Measurements from ENCODE around the gene OLFM1.
"Not testable (repeated sequence)": the region's sequence is repeated elsewhere in the genome, so short reads cannot be mapped to it uniquely, and the experiment has no call there.

OLFM1 gene

DNA sequence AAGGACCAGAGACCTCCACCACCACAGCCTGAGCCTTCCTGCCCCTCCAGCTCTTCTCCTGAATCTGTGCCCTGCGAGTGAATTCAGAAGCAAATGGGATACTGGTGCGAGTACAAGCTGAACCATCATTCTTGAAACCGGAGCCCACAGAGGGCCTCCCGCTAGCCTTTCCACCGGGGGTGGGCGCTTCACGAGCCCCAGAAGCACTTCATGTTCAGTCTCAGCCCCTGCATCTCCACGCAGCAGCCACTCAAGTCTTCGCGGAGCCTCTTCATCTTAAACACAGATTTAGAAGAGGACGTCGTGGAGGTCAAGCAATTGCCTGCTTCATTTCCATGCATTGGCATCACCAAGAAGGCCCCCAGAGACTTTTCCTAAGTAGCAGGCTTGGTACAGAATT, 26.0 kb upstream of the OLFM1 start:
- no peak for DNase-seq

DNA sequence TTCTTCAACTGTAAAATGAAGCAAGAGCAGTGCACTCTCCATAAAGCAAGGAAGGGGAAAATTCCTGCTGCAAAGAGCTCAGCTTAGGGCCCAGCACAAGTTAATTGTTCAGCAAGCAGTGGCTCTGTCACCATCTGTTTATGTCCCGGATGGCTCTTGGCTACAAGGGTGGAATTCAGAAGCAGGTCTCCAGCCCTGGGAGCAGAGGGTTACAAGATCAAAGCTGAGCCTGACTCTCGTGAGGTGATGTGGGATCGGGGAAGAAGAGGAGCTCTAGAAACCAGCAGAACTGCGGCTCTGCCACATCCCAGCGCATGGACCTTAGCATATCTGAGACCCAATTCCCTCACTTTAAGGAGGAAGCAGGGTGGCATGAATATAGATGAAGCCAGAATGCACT, 25.2 kb upstream of the OLFM1 start:
- no peak for DNase-seq

DNA sequence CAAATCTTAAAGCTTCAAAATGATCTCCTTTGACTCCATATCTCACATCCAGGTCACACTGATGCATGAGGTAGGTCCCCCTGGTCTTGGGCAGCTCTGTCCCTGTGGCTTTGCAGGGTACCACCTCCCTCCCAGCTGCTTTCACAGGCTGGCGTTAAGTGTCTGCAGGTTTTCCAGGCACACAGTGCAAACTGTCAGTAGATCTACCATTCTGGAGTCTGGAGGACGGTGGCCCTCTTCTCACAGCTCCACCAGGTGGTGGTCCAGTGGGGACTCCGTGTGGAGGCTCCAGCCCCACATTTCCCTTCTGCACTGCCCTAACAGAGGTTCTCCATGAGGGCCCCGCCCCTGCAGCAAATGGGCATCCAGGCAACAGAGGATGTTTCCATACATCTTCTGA, 24.0 kb upstream of the OLFM1 start:
- DNase-seq, result not testable (repeated sequence)

DNA sequence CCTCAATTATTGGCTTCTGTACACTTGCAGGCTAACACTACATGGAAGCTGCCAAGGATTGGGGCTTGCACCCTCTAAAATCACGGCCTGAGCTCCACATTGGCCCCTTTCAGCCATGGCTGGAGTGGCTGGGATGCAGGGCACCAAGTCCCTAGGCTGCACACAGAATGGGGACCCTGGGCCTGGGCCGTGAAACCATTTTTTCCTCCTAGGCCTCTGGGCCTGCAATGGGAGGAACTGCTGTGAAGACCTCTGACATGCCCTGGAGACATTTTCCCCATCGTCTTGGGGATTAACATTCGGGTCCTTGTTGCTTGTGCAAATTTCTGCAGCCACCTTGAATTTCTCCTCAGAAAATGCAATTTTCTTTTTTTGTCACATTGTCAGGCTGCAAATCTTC, 23.6 kb upstream of the OLFM1 start:
- not testable (repeated sequence) for DNase-seq

DNA sequence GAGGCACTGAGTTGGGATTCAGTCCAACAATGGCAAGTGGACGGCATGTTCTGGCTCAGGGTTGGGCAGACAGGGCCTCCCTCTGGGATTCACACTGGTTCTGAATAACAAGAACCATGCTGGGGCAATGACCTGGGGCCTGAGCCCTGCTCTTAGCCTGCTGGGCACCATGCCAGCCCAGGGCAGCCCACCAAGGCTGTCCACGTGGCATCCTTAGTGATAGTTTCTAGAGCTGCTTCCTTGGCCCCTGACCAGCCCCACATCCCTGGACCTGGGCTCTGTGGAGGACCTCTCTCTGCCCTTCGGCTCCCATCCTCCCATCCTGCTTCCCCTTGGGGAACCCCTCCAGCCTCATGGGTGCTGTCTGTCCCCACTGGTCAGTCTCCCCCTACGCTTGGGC, 22.3 kb upstream of the OLFM1 start:
- no peak for DNase-seq

DNA sequence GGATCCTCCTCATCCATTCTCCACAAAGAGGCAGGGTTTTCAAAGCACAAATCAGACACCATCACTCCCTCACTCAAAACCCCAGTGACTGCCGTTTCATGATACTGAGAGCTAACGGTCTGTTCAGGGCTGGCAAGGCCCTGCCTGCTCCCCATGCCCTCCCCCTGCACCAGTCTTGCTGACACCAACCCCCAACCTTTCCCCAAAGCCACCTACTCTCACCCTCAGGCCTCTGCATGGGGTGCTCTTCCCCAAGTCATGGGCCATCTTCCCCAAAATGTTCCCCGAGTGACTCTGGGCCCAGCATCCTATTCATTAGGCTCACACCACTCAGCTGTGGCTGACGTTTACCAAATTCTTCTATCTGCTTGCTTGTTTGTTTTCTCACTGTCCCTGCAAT, 21.7 kb upstream of the OLFM1 start:
- no peak for DNase-seq

DNA sequence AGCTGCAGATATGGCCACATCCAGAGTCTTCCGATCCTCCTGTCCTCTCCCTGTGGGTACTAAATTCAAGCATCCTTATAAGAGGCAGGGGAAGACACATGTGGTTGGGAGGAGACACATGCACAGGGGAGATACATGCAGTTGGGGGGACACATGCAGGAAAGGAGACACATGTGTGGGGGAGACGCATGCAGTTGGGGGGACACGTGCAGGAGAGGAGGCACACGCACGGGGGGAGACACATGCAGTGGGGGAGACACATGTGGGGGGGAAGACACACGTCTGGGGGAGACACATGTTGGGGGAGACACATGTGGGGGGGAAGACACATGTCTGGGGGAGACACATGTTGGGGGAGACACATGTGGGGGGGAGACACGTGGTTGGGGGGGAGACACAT, 21.2 kb upstream of the OLFM1 start:
- DNase-seq, result no peak

DNA sequence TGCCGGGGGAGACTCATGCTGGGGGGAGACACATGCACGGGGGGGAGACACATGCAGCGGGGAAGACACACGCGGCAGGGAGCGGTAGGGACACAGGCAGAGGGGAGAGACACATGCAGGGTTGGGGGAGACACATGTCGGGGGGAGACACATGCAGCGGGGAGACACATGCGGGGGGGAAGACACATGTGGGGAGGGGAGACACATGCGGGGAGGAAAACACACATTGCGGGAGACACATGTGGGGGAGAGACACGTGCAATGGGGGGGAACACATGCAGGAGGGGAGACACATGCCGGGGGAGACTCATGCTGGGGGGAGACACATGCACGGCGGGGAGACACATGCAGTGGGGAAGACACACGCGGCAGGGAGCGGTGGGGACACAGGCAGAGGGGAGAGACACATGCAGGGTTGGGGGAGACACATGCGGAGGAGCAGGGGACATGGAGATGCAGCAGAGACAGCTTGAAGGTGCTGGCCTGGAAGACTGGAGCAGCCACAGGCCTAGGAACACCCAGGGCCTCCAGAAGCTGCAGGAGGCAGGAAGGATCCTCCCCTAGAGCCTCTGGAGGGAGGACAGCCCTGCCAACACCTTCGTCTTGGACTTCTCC, 20.3 kb upstream of the OLFM1 start:
- DNase-seq, result no peak

DNA sequence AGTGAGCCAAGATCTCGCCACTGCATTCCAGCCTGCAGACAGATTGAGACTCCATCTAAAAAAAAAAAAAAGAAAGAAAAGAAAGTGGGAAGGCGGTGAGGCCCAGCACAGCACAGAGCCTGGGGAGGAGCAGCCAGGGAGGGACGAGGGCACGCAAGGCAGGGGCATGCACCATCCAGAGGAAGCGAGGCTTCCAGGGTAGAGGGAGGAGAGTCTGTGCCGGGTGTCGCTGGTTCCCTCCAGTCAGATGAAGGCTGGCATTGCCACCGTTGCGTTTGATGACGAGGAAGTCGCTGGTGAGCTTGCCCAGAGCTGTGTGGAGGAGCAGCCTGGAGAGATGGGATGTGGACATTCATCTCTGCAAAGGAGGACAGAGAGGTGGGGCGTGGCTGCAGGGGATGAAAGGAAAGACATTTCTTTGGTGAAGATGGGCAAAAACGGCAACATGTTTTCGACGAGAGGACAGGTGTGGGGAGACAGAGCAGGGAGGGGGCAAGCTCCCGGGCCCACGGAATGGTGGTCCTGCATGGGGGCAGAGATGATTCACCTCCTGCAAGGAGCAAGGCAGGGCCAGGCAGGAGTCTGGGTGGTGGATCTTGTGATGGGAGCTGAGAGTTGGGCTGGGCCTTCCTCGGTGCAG, 18.6 kb upstream of the OLFM1 start:
- DNase-seq, result no peak

DNA sequence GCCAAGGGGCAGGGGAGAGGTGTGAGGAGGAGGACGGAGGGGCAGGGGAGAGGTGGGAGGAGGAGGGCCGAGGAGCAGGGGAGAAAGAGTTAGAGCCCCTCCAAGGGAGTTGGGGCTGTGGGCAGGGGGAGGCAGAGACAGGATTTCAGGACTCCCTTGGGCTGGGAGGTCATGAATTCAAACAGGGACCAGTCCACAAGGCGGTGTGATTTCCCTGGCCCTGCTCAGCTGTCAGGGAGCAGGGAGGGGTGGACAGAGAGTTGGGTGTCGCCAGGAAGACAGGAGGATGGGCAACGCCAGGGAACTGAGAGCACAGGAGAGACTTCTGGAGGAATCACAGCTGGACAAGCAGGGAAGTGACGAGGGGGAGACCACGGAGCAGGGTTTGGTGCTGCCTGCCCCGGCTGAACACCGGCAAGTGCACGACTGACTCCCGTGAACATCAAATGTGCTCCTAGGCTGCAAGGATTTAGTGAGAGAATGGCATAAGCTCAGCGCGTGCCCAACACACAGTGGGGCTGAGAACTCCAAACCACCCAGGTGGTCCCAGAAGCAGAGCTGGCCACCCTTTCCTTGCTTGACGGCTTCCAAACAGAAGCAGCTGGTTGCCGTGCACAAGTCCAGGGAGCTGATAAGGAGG, 17.8 kb upstream of the OLFM1 start:
- no peak for DNase-seq

DNA sequence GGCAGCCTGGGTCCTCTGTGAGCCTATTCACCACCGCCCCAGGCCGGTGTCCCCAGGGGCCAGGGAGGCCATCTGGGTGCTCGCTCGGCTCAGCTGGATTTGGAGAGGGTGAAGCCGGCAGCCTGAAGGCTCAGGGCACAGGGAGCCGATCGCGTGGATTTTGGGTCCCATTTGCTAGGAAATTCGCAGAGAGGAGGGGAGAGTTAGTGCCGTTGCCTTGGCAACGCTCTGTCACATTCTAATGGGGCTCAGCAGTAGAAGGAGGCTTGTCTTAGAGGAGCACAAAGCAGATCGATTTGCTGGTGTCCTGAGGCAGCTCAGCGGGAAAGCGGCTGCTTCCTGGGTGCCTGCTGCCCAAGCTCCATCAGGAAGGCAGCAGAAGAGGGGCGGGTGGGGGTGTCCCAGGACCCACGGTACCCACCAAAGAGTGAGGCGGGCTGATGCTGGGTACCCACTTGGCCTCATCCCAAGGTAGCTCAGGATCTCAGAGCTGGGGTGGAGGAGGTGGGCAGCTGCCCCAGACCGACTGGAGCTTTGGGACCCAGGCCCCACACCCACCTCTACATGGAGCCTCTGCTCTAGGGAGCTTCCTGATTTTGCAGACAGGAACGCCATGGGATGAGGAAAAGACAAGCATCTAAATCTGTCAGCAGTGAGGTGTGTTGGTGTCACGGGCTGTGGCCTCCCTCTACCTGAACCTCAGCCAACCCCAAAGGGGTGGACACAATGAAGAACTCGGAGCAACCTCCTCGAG, 17.1 kb upstream of the OLFM1 start:
- DNase-seq, result peak; percentile 79

DNA sequence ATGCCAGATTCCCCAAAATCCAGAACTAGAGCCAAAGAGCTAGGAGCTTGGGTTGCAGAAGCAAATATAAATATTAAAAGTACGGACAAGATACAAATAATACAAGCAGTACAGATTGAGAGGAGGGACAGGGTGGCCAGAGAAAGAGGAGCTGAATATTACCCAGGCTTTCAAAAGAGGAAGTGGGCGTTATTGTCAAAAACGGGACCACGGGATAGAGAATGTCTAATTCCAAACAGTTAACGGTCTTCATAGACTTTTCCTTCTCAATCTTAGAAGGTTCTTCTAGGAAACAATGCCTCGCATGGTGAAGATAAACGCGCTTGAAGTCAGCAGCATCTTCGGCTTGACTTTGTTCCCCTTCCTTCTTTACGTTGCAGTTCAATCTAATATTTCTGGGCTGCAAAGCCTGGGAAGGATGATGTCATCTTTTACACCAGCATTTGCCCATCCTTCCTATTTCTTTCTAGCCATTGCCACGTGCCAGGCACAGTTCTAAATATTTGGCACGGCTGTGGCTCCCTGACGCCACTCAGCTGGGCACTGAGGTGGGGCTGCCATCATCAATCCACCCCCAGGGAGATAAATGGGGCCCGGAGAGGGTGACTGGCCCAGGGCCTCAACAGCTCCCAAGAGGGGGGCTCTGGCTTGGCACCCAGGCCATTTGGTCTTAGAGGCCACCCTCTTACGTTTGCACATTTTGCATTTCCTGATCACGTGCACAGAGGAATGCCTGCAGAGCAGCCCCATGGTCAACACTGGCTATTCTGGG, 16.3 kb upstream of the OLFM1 start:
- DNase-seq, result no peak

DNA sequence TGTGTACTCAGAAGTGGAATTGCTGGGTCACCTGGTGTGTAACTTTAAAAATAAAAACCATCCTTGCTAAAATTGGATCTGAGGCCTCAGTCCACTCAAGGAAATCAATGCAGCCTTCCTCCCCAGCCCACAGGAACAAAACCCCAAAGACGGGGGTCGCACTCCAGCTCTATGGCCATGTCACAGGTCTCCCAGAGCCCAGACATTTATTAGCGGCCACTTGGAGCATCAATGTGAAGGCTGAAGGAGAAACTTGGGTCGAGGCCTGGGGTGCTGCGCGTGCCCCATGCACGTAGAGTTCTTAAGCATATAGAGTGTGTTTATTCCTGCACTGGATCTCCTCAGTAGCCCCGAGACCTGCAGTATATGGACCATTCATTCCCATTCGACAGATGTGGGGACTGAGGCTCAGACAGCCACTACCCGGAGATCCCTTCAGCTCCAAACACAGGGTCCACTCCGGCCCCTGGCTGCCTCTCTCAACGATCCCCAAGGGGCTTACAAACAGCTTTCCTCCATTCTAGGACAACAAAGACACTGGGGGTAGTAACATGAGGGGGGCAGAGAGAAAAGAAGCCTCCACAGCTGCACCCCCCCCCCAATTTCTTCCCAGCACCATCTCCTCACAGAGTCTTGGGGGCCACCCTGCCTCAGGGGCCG, 14.3 kb upstream of the OLFM1 start:
- DNase-seq, result no peak

DNA sequence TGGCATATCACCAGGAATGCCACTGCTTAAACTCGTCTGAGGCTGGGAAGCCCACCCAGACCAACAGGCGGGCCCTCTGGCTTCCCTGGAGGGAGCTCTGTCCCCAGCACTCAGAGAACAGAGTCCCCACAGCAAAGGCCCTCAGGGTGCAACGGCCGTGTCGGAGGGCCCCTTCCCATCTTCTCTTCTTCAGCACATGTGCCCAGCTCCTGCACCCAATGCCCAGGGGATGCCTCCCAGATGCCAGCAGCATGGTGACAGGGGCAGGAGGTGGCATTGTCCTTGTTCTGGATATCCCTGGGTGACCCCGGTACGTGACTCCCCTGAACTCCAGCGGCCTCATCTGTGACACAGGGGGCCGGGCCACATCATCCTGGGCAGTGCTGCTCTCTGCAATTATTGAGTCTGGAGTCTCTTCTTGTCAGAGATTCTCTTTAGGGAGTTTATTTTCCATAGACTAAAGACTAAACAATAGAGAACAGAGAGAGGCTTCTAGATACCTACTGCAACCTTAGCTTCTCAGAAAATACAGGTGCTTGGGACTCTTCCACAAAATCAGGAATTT, 13.6 kb upstream of the OLFM1 start:
- DNase-seq, result no peak

DNA sequence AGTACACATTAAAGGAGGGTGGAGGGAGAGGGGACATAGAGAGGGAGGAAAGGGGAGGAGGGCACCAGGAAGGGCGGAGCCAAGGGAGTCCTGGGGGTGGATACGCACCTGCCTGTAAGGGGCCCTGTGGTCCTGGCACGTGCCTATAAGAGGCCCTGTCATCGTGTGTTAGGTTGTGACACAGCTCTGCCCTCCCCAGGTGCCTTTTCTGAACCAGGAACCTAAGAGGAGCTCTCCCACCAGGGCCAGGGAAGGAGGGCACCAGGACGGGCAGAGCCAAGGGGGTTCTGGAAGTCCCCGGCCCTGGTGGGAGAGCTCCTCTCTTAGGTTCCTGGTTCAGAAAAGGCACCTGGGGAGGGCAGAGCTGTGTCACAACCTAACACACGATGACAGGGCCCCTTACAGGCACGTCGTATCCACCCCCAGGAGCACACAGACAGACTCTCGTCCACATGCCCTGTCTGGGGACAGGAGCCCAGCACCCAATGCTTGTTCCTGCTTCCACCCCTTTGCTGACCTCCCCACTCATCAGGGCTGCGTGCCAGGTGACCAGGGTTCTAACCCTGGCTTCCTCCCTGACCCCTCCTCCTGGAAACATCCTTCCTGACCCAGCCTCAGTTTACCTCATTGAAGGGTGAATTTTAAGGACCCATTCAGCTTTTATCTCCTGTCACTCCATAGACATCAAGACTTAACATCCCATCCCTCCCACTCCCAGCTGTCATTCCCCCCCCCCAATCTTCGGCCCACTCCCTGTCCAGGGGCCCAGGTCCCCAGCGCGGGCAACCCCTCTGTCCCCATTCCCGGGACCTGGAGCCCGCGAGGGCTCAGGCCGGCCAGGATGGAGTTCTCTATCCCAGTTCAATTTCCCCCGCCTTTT, 12.9 kb upstream of the OLFM1 start:
- no peak for DNase-seq

DNA sequence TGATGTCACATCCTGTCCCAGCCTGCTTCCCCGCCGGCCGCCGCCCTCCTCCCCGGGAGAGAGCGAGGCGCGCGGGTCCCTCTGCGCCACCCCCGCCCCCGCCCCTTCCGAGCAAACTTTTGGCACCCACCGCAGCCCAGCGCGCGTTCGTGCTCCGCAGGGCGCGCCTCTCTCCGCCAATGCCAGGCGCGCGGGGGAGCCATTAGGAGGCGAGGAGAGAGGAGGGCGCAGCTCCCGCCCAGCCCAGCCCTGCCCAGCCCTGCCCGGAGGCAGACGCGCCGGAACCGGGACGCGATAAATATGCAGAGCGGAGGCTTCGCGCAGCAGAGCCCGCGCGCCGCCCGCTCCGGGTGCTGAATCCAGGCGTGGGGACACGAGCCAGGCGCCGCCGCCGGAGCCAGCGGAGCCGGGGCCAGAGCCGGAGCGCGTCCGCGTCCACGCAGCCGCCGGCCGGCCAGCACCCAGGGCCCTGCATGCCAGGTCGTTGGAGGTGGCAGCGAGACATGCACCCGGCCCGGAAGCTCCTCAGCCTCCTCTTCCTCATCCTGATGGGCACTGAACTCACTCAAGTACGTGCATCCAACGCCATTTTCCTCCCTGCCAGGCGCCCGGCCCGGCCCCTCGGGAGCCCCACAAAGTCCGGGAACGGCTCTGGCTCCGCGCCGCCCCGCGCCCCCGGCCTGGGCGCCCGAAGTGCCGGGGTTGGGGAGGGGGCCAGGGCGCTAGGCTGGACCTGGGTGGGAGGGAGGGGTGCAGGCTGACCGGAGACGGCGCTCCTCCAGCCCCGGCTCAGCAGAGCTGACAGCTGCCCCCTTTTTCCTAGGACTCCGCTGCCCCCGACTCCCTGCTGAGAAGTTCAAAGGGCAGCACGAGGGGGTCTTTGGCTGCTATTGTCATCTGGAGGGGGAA, 12.0 kb upstream of the OLFM1 start:
- DNase-seq, result peak; percentile 91

DNA sequence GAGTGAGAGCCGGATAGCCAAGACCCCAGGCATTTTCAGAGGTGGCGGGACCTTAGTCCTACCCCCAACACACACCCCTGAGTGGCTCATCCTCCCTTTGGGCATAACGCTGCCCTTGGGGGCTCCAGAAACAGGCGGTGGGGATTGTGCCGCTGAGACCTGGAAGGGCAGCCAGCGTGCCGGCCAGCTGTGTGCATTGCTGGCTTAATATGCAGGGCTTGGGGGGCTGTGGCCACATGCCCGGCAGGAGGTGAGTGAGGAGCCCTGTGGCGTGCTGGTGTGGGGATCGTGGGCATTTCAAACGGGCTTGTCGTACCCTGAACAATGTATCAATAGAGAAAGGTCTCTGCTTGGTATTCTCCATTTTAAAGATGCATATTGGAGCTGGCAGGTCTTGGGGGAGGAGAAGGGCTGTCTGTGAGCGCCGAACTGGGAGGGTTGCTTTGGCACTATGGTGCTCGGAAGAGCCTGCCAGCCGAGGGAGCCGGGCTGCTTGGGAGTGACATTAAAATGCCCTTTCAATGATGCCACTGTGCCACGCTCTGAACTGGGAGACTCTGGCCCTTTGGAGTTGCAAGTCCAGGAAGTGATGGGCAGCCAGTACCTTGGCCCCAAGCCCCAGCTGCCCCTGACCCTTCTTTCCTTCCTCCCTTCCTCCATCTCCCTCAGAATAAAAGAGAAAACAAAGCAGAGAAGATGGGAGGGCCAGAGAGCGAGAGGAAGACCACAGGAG, 11.2 kb upstream of the OLFM1 start:
- peak; percentile 26 for DNase-seq

DNA sequence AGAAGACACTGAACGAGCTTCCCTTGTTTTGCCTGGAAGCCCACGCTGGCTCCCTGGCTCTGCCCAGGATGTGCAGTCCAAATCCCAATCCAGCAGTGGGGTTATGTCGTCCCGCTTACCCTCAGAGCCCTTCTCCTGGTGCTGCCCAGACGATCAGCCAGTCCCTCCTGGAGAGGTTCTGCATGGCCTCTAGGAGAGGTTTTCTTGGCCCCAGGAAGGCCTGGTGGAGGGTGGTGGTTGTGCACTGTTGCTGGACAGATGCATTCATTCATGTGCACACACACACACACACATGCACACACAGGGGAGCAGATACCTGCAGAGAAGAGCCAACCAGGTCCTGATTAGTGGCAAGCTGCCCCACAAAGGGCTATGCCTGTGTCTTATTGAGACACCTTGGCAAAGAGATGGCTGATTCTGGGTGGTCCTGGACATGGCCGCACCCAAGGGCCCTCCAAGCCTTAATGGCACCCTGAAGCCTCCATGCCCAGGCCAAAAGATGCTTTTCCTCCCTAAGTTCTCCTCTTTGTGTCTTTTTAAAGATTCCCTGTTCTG, 10.5 kb upstream of the OLFM1 start:
- no peak for DNase-seq

Data from NCI-H2171 treated with DMSO at 0.1 percent for 48 hours (cell line).